Measurements from ENCODE around the gene COG7.
"Not testable (repeated sequence)": the region's sequence is repeated elsewhere in the genome, so short reads cannot be mapped to it uniquely, and the experiment has no call there.

DNA sequence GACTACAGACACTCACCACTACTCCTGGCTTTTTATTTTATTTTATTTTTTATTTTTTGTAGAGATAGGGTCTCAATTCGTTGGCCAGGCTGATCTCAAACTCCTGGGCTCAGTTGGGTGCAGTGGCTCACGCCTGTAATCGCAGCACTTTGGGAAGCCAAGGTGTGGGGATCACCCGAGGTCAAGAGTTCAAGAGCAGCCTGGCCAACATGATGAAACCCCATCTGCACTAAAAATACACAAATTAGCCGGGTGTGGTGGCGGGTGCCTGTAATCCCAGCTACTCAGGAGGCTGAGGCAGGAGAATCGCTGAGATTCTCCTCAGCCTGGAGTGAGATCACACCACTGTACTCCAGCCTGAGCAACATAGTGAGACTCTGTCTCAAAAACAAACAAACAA lies 86.6 kb downstream of the COG7 start:
- TF ChIP-seq, protein P1, sequence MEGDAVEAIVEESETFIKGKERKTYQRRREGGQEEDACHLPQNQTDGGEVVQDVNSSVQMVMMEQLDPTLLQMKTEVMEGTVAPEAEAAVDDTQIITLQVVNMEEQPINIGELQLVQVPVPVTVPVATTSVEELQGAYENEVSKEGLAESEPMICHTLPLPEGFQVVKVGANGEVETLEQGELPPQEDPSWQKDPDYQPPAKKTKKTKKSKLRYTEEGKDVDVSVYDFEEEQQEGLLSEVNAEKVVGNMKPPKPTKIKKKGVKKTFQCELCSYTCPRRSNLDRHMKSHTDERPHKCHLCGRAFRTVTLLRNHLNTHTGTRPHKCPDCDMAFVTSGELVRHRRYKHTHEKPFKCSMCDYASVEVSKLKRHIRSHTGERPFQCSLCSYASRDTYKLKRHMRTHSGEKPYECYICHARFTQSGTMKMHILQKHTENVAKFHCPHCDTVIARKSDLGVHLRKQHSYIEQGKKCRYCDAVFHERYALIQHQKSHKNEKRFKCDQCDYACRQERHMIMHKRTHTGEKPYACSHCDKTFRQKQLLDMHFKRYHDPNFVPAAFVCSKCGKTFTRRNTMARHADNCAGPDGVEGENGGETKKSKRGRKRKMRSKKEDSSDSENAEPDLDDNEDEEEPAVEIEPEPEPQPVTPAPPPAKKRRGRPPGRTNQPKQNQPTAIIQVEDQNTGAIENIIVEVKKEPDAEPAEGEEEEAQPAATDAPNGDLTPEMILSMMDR (IDR thresholded peaks at IDR 0.05), result not testable (repeated sequence)
- TF ChIP-seq POLR2AphosphoS5, POLR2A (IDR thresholded peaks at IDR 0.05): not testable (repeated sequence)

All from breast epithelium (tissue), 3 donors.